HepG2 (cell line): ENCODE results near the gene PDGFRB. TPM values are rescaled to one million over a fixed set of nuclear protein-coding genes. Genes with fewer than 3 reads are reported as not detected.
A peak's percentile ranks its signal among the peaks of the same experiment; 100 is the strongest.

Experiments used
- FOXM1 ChIP-seq: sonication (generic); formaldehyde crosslinking; IDR thresholded peaks from 2 replicates; pipeline ENCODE4 v1.5.0; 2020; ENCODE audit warnings: missing genetic modification reagents
- HHEX ChIP-seq: IDR thresholded peaks from 2 replicates; pipeline ENCODE4 v1.6.1; 2016; ENCODE audit warnings: control low read depth
- HNF4G ChIP-seq, 2 experiments: sonication (generic) in 1 of 2; formaldehyde crosslinking in 1 of 2; IDR thresholded peaks; 2 replicates each; pipeline versions ENCODE4 v1.4.0 to v1.6.1; 2011 to 2020; ENCODE audit warnings: borderline replicate concordance in 2 of 2, low read depth in 2 of 2, mild to moderate bottlenecking in 2 of 2, low read length in 1 of 2, missing genetic modification reagents in 1 of 2, moderate library complexity in 1 of 2
- MIER3 ChIP-seq: IDR thresholded peaks from 2 replicates; pipeline ENCODE4 v1.6.1; 2016; ENCODE audit warnings: missing compliant biosample characterization, borderline replicate concordance
- POGZ ChIP-seq: sonication (generic); formaldehyde crosslinking; IDR thresholded peaks from 2 replicates; pipeline ENCODE4 v1.4.0; 2020; ENCODE audit warnings: mild to moderate bottlenecking, missing genetic modification reagents
- RFX5 ChIP-seq: IDR thresholded peaks from 2 replicates; pipeline ENCODE4 v1.6.1; 2011; ENCODE audit warnings: low read depth, low read length, improper control_type of control experiment
- RNF2 ChIP-seq: fragments of 450-650 bp; conservative IDR thresholded peaks from 2 replicates; pipeline ENCODE4 v1.6.1; 2016; ENCODE audit warnings: low read depth
- SOX5 ChIP-seq: IDR thresholded peaks from 2 replicates; pipeline ENCODE4 v1.6.1; 2016; ENCODE audit warnings: borderline replicate concordance
- SRY ChIP-seq: sonication (generic); formaldehyde crosslinking; IDR thresholded peaks from 2 replicates; pipeline ENCODE4 v1.8.0; 2022; ENCODE audit warnings: mild to moderate bottlenecking, missing genetic modification reagents
- ZIK1 ChIP-seq: sonication (generic); formaldehyde crosslinking; IDR thresholded peaks from 2 replicates; pipeline ENCODE4 v1.5.0; 2020; ENCODE audit warnings: mild to moderate bottlenecking, low read depth, missing genetic modification reagents, borderline replicate concordance
- ZNF234 ChIP-seq: sonication (generic); formaldehyde crosslinking; conservative IDR thresholded peaks from 2 replicates; pipeline ENCODE4 v1.5.1; 2020; ENCODE audit warnings: mild to moderate bottlenecking, missing genetic modification reagents
- ZNF552 ChIP-seq: sonication (generic); formaldehyde crosslinking; IDR thresholded peaks from 2 replicates; pipeline ENCODE4 v1.9.0; 2022; ENCODE audit warnings: missing genetic modification reagents, mild to moderate bottlenecking, borderline replicate concordance
- ZNF564 ChIP-seq: sonication (generic); formaldehyde crosslinking; IDR thresholded peaks from 2 replicates; pipeline ENCODE4 v1.8.1; 2023; ENCODE audit warnings: mild to moderate bottlenecking, missing genetic modification reagents
- polyA plus RNA-seq, 8 experiments: library from polyadenylated mRNA; depleted of rRNA in 3 of 8; stranded (reverse) in 7 of 8; unstranded in 1 of 8; fragments of >200 nt; fragmentation: Illumina TruSeq in 4 of 8; extraction: Trizol in 4 of 8; gene quantifications; 2 replicates each; pipeline versions ENCODE4 v1.2.1 to v1.2.3, GENCODE V29; 2011 to 2016; ENCODE audit warnings: low read depth in 4 of 8, missing spikeins in 1 of 8, mixed read lengths in 1 of 8; ENCODE audit not compliant: insufficient read depth in 1 of 8
- total RNA-seq, 5 experiments: library from RNA; depleted of rRNA; stranded (reverse); fragments of >200 nt; fragmentation: Illumina TruSeq; extraction: Trizol; gene quantifications; 2 replicates each; pipeline ENCODE4 v1.2.3, GENCODE V29; 2016; ENCODE audit warnings: low read depth in 1 of 5
- TF ChIP-seq, protein P1 (sequence below): IDR thresholded peaks from 2 replicates; pipeline ENCODE4 v1.4.0; 2020; ENCODE audit warnings: mild to moderate bottlenecking, missing genetic modification reagents
- TF ChIP-seq, protein P2 (sequence below): sonication (generic); formaldehyde crosslinking; IDR thresholded peaks from 2 replicates; pipeline ENCODE4 v1.9.0; 2021; ENCODE audit warnings: missing genetic modification reagents, borderline replicate concordance
- TF ChIP-seq, protein P3 (sequence below): sonication (generic); formaldehyde crosslinking; IDR thresholded peaks from 2 replicates; pipeline ENCODE4 v1.5.1; 2020; ENCODE audit warnings: mild to moderate bottlenecking, missing genetic modification reagents, moderate library complexity

The PDGFRB gene
- total and polyA plus RNA-seq, 2 of the 13 experiments (the other 11 are each of a cell fraction or from before 2014, with no cell fraction given): 4.0 to 21.0 TPM

DNA sequence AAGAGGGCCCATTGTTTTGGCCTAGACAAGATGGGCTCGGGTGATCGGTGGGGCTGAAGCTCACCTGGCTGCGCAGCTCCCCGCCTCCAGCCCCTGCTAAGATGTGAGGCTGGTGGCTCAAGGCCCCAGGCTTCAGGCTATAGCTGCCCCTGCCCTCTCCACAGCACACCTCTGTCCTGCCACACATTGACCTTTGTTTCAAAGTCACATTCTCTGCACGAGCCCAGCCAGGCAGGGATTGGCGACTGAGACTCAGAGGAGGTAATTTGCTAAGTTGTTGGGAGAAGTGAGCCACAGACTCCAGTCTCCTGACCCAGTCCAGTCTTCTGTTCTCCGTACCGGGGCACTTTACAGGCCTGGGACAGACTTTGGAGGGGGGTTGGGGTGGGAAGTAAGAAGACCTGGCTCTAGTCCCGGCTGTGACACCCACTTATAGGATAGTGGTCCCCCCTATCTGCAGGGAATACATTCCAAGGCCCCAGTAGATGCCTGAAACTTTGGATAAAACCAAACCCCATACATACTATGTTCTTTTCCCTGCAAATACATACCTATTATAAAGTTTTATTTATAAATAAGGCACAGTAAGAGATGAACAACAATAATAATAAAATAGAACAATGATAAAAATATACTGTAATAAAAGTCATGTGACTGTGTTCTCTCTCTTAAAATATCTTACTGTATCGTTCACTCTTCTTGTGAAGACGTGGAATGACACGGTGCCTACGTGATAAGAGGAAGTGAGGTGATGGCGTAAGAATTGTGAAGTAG, 13.3 kb downstream of the PDGFRB start (continued):
- TF ChIP-seq POGZ (CRISPR knock-in tag) (no peak), HNF4G (IDR thresholded peaks at IDR 0.05; ENCODE audit: borderline replicate concordance, low read depth, low read length) (peak; percentile 54; the same call in 1 of the 2 replicates), HNF4G (CRISPR knock-in tag; IDR thresholded peaks at IDR 0.05; ENCODE audit: borderline replicate concordance, low read depth) (no peak; the same call in 1 of the 2 replicates), SRY (CRISPR knock-in tag) (0 out of 2 replicates have a peak, but pooled peaks have one; percentile 48), HHEX (CRISPR knock-in tag) (no peak), MIER3 (no peak), RFX5 (no peak), ZNF564 (no peak), ZNF234 (CRISPR knock-in tag) (no peak), ZIK1 (CRISPR knock-in tag) (peak; percentile 31; the same call in 1 of the 2 replicates), FOXM1 (CRISPR knock-in tag) (no peak), SOX5 (CRISPR knock-in tag) (0 out of 2 replicates have a peak, but pooled peaks have one; percentile 16), RNF2 (no peak), ZNF552 (0 out of 2 replicates have a peak, but pooled peaks have one; percentile 13)
- TF ChIP-seq, protein P1, sequence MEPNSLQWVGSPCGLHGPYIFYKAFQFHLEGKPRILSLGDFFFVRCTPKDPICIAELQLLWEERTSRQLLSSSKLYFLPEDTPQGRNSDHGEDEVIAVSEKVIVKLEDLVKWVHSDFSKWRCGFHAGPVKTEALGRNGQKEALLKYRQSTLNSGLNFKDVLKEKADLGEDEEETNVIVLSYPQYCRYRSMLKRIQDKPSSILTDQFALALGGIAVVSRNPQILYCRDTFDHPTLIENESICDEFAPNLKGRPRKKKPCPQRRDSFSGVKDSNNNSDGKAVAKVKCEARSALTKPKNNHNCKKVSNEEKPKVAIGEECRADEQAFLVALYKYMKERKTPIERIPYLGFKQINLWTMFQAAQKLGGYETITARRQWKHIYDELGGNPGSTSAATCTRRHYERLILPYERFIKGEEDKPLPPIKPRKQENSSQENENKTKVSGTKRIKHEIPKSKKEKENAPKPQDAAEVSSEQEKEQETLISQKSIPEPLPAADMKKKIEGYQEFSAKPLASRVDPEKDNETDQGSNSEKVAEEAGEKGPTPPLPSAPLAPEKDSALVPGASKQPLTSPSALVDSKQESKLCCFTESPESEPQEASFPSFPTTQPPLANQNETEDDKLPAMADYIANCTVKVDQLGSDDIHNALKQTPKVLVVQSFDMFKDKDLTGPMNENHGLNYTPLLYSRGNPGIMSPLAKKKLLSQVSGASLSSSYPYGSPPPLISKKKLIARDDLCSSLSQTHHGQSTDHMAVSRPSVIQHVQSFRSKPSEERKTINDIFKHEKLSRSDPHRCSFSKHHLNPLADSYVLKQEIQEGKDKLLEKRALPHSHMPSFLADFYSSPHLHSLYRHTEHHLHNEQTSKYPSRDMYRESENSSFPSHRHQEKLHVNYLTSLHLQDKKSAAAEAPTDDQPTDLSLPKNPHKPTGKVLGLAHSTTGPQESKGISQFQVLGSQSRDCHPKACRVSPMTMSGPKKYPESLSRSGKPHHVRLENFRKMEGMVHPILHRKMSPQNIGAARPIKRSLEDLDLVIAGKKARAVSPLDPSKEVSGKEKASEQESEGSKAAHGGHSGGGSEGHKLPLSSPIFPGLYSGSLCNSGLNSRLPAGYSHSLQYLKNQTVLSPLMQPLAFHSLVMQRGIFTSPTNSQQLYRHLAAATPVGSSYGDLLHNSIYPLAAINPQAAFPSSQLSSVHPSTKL (CRISPR knock-in tag): peak; percentile 43
- TF ChIP-seq, protein P2, sequence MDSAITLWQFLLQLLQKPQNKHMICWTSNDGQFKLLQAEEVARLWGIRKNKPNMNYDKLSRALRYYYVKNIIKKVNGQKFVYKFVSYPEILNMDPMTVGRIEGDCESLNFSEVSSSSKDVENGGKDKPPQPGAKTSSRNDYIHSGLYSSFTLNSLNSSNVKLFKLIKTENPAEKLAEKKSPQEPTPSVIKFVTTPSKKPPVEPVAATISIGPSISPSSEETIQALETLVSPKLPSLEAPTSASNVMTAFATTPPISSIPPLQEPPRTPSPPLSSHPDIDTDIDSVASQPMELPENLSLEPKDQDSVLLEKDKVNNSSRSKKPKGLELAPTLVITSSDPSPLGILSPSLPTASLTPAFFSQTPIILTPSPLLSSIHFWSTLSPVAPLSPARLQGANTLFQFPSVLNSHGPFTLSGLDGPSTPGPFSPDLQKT (CRISPR knock-in tag): no peak
- TF ChIP-seq, protein P3, sequence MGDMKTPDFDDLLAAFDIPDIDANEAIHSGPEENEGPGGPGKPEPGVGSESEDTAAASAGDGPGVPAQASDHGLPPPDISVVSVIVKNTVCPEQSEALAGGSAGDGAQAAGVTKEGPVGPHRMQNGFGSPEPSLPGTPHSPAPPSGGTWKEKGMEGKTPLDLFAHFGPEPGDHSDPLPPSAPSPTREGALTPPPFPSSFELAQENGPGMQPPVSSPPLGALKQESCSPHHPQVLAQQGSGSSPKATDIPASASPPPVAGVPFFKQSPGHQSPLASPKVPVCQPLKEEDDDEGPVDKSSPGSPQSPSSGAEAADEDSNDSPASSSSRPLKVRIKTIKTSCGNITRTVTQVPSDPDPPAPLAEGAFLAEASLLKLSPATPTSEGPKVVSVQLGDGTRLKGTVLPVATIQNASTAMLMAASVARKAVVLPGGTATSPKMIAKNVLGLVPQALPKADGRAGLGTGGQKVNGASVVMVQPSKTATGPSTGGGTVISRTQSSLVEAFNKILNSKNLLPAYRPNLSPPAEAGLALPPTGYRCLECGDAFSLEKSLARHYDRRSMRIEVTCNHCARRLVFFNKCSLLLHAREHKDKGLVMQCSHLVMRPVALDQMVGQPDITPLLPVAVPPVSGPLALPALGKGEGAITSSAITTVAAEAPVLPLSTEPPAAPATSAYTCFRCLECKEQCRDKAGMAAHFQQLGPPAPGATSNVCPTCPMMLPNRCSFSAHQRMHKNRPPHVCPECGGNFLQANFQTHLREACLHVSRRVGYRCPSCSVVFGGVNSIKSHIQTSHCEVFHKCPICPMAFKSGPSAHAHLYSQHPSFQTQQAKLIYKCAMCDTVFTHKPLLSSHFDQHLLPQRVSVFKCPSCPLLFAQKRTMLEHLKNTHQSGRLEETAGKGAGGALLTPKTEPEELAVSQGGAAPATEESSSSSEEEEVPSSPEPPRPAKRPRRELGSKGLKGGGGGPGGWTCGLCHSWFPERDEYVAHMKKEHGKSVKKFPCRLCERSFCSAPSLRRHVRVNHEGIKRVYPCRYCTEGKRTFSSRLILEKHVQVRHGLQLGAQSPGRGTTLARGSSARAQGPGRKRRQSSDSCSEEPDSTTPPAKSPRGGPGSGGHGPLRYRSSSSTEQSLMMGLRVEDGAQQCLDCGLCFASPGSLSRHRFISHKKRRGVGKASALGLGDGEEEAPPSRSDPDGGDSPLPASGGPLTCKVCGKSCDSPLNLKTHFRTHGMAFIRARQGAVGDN (CRISPR knock-in tag): peak; percentile 97
